ENCODE data around the gene KCNJ4.

The KCNJ4 gene

DNA sequence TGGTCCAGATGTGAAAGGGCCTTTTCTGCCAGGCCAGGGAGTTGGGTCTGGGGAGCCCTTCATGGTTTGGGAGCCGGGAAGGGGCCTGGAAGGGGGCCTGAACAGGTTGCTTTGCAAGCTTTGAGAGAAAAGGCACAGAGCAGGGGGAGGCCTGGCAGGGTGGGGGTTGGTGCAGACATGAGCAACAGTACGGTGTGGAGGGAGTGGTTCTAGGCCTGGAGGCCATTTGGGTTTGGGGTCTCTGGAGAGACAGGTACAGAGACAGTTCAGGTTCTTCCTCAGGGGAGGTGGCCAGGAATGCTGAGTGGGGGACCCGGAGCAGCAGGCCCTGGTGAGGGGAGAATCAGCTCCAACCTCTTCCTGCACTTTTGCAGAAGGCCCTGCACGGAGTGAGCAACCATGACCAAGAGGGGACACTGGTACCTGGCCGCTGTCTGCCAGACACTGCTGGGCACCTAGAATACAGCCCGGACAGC, 14.3 kb upstream of the KCNJ4 start:
- DNase-seq = no peak

DNA sequence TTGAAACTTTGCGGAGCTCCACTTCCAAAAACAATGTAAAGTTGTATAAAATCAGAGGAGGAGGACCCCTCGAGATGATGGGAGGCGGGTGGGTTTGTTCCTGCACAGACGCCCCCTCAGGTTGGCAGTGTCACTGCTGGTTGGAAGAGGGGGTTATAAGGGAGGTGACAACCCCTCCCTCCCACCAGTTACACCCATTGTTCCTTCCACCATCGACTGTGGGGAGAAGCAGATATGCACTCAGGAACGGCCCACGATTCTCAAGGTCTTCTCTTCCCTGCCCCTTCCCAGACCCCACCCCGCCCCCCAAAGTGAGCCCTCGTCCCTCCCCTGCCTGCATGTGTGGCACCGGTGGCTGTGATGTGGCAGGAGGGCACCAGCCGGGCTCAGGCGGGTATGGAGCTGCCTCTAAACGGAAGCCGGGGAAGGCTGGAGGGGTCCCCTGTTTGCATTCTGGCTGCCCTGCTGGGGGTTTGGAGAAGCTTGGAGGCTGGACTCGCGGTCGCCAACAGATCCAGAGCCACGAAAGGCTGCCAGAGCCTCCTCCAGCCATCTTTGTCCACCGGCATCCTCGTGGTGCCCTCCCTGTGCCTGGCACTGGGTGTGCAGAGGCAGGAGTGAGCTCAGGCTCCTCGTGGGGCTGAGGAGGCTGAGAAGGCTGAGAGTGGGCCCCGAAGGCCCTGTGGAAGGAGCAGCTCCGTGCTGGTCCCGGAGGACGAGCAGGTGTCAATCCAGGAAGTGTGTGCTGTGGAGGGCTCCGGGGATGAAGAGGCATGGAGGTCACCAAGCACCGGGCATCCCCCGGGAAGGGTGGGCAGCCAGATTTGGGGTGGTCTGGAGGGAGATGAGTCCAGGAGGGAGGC, 13.7 kb upstream of the KCNJ4 start:
- DNase-seq = no peak

DNA sequence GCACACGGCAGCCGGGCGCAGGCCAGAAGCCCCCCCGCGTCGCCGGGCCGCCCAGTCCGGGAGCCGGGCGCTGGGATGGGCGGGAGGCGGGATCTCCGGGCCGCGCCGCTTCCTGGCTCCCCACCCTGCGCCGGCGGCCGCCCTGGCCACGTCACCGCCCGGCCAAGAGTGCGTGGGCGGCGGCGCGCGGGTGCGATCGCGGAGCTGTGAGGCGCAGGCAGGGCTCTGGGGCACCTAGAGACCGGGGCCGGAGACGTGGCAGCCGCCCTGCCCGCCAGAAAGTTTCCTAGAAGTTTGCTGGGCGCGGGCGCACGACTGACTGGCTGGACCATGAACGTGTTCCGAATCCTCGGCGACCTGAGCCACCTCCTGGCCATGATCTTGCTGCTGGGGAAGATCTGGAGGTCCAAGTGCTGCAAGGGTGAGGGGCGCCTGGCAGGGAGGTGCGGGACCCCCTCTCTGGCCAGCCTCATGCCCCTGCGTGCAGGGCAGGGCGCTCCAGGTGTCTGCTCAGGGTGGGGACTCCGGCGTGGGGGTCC, 13.0 kb upstream of the KCNJ4 start, which contains the start of gene KDELR3:
TSS of gene KDELR3 (plus strand) at position 193 of the 539 bp plus-strand sequence. CDS start at position 331, 138 bp downstream.
- no peak for DNase-seq

DNA sequence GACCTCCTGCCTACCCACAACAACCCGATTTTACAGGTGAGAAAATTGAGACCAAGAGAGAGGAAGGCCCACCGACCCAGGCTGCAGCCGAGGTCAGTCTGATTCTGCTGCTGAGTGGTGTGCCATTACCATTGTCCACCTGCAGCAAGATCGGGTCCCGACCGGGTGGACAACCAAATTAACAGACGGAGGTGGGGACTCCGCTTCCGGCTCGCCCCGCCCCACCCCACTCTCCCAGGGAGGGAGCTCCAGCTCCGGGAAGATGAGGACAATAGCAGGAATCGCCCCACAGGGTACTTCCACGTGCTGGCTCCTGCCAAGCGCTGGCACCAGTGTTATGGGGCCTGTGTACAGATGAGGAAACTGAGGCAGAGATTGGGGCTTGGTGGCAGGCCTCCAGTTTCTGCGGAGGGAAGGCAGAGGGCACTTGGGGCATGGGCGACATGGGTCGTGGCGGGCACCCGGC, 12.5 kb upstream of the KCNJ4 start:
- DNase-seq = no peak

DNA sequence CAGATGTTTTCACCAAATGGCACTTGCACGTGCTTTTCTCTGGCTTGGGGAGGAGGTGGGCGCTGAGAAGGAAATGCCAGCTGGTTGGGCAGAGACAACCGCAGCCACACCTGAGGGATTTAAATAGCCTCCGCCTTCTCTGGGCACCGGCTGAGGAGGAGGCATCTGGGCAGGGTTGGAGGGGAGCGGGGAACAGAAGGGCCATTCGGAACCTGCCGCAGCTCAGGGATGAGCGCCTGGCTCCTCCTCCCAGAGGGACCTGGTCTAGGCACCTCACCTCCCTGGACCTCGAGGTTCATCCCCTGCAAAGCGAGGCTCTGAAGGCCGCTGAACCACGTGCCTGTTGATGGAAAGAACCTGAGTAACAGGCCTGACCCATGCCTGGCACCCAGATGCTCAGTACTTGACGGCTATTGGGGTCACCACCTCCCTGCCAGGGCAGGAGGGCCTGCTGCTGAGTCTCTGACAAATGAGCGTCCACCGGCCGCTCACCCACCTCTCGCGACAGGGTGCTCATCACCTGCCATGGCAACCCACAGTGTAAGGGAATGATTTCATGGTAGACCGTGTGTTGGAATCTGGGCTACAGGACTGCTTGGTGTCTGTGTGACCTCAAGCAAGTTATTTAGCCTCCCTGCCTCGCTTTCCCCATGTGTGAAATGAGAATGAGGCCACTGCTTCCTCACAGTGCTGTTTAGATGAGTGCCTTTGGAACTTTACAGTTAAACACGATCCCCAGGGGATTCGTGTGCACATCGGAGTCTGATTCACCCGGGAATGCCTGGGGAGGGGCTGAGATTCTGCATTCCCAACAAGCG, 10.9 kb upstream of the KCNJ4 start:
- DNase-seq = no peak

DNA sequence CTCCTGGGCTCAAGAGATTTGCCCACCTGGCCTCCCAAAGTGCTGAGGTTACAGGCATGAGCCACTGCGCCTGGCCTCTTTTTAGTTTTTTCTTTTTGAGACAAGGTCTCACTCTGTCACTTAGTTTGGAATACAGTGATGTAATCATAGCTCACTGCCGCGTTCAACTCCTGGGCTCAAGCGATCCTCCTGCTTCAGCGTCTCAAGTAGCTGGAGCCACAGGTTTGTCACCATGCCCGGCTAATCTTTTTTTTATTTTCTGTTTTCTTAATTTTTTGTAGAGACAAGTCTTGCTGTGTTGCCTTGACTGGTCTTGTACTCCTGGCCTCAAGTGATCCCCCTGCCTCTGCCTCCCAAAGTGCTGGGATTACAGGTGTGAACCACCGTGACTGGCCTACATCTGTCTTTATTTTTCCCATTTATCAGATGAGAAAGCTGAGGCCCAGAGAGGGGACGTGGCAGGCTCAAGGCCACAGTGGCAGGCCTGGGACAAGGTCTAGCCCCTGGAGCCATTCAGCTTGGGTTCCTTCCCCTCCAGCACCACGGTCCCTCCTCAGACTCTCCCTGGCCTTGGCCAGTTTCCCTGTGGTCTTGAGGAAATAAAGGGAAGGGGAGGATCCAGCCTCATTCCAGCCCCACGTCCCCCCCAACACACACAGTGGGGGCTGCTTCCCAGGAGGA, 10.1 kb upstream of the KCNJ4 start:
- no peak for DNase-seq

DNA sequence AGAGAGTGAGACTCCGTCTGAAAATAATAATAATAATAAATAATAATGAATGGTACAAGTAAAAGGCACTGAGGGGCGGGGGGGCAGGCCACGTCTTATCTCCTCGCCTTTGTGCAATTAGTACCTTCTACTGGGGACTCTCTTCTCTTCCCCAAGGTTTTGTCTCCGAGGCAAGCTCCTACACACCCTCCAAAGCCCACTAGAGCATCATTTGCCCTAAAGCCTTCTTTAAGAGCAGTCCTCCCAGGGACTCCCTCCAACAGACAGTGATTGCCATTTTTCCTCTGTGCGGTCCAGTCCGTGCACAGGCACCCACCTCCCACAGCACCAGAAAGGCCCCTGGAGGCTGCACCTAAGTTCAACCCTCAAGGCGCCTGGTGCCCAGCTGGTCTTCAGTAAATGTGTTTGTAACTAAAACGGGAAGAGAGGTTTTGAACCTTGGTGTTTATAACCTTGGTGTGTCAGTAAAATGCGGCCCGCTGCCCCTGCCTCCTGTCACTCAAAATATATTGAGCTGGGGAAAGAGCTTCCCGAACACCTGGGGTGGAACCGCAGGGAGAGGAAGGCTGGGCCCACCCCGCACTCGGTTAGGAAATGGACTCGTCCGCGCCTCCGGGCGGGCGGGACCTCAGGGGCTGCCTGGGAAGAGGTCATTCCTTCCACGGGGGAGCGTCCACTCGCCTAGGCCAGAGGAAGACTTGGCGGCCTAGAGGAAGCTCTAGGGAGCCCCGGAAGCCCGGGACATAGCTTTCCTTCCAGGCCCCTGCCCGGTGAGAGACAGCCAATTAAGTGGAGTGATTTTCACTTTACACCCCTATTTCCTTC, 8.2 kb upstream of the KCNJ4 start:
- no peak for DNase-seq

DNA sequence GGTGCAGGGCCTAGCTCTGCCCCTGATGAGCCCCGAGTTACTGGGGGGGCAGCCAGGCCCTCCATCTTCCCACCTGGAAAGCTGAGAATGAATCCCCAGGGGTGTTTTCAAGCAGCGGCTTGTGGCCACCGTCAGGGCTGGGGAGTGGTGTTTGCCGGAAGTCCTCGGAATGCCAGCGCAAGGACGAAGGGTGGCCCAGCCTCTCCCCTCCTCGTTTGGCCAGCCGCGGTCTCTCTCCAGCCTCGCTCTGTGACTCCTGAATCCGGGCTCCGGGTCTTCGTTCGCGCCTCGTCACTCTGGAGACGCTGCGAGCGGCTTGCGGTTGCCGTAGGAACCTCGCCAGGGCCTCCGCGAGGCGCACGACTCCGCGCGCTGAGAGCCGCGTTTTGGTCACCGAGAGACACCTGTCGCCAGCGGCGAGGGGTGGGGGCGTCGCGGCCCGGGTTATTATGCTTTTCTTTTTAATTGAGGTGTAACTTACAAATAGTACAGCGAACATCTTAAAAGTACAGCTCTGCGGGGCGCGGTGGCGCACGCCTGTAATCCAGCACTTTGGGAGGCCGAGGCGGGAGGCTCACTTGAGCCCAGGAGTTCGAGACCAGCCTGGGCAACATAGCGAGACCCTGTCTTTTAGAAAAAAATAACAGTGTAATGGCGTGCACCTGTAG, 6.5 kb upstream of the KCNJ4 start:
- peak; percentile 56 for DNase-seq

DNA sequence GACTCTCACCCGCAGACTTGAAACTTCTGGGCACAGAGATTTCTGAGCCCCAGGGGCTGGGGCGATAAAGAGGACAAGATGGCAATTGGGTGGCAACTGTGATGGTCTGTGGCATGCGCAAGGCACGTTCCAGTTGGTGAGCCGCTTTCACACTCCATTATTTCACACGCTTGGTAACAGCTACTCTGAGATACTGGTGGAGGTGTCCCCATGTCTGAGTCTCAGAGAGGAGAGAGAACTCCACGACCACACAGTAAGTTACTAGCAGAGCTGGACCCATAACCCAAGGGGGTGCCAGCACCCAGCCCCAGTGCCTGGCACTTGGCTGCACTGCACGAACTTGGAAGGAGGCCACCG, 6.0 kb upstream of the KCNJ4 start:
- no peak for DNase-seq

DNA sequence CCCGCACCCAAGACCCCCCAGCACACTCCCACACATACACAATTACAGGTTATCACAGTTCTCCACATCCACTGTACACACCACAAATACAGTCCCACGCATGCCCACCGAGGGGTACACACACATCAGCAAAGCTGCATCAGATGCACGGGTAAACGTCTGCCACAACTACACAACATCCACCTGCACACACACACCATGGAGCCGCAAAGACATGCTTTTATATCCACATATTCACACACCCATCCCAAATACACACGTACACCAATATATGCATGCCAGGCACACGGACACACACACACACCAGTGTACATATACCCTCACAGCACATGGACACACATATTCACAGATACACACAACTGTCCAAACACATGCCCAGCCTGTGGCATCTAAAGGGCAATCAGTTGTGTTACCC, 5.4 kb upstream of the KCNJ4 start:
- no peak for DNase-seq

DNA sequence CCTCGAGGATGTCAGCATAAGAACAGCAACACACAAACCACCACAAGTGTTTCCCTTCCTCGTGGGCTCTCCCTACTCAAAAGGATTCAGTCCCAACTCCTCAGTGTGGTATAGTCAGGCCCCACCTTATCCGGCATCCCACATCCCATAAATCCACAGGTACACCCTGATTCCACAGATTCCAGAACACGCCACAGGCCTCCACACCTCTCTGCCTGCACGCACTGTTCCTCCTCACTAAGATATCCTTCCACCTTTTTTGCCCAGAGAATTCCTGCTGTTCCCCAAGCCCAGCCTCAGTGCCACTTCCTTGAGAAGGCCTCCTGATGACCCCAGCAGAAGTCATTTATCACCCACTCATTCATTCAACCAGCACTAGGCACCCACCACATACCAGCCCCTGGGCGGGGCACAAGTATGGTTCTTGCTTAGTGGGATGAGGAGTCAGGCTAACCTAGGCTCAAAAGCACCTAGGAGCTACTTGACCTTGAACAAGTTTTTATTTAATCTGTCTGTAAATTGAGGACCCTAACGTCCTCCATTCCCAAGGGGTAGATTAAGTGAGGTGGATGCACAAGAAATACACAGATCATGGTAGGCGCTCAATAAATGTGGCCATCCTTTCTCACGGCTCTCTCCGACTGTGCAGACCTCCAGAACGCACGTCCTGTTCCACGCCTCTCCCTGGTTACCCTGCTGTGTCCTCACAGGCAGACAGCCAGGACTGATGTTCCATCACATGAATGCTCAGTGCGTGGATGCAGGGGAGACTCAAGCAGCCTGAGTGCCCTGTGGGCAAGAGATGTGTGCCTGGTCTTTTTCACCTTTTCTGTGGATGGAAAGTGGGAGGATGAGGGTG, 2.1 kb upstream of the KCNJ4 start:
- no peak for DNase-seq

DNA sequence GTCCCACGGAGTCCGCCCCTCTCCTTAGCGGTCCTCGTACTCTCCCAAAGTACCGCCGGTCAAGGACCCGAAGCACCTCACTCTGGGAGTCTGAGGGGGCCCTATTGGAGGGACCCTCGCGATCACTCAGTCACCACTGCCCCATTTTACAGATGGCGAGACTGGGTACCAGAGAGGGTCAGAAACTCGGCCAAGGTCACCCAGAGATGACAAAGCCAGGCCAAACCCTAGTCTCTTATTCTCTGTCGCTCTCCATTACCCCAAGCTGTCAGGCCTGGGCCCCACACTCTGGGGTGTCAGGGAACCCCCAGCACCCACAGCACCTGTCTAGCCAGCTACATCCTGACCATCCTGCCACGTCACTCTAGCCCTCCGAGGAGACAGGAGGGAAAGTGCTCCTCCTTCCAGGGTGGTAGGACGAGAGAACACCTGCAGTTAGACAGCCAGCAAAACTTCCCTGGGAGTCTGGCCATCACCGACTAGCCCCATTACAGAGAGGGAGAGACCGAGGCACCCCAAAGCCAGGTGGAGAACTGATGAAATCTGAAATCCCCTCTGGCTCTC, 1.4 kb upstream of the KCNJ4 start:
- no peak for DNase-seq

DNA sequence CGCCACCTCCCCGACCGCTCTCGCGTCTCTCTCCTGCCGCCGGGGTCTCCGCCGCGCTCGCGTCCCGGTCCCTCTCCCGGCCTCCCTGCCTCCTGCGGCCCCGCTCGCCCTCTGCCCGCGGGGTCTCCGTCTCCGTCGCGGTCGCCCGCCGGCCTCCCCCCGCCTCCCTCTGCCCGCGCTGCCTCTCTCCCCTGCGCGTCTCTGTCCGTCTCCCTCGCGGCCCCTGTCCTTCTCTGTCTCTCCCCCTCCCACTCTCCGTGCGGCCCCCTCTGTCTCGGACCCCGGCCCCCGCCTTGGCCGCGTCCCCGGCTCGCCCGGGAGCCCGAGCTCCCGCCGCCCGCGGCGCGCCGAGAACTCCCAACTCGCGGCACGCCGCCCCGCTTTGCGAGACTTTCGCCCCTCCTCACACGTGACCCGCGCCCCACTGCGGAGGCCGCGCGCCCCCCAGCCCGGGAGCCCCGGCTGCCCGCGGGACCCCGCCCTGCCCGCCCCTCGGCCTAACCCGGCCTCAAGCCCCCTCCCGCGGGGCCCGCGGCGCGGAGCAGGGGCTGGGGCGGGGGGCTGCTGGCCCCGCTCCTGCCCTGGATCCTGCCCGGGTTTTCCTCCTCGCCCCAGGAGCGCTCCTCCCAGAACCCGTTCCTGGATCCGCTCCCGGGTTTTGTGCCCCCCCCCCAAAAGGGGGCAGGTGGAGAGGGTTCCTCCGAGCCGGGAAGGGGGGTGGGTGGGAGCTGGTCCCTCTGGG, 702 bp upstream of the KCNJ4 start:
- no peak for DNase-seq

DNA sequence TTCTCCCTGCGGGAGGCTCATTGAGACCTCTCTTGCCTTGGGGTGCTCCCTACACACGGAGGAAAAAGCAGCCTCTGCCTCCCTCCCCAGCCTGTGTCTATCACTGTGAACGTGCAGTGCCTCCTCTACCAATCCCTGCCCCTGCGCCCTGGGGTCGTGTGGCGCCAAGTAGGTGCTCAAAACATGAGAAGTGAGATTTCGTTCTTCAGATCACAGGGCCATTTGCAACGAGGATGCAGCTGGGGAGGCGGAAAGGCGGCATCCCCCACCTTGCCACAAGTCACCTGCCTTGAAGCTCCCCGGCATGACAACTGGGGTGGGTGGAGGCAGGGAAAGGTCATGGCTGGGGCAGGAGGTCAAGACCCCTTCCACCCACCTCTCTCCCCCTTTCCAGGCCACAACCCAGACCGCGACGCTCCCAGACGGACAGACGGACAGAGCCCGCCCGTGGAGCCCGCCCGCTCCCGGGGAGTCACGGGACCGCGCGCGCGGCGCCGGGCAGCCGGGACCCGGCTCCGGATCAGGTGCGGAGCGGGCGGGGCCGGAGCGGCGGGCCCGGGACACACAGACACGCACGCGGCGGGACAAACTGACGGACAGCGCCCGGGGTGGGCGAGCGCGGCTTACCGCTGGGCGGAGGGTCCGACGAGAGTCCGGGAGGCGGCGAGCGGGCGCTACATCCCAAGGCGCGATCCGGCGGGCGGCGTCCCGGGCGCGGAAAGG, 485 bp downstream of the KCNJ4 start:
- DNase-seq = no peak

DNA sequence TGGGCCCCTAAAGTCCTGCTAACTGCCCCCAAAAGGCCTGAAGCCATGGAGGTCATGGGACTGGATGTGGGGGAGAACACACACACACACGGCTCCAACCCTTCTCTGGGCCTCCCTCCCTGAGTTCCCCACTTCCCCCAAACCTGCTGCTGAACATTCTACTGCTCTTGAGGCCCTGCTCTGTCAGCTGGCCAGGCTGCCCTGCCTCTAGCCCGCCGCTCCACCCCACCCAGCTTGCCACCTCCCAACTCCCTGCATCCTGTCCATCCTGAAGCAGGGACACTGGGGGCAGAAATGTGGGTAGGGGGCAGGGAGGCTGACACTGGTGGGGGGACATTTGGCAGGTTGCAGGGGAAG, 1.0 kb downstream of the KCNJ4 start:
- no peak for DNase-seq

DNA sequence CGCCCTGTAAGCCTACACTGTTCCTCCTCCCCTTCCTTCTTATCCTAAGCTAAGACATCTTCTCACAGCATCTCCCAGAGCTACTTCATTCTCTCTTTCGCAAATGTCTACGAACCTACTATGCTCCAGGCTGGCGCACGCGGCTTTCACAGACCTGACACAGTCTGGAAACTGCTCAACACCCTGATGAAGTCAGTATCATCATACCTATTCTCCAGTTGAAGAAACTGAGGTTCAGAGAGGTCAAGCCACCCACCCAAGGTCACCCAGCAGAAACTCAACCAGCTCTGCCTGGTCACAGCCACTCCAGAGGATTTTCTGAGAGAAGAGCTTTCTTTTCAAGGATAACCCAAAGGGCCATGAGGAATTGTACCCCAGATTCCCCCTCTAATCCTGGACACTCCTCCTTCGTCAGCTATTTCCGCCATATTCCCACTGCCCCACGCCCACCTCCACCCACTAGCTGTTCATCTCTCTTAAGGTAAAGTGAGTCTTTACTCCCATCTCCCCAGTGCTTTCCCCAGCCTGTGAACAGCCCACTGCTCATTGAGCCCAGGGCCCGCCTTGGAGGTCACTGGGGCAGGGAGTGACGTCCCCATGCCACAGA, 1.8 kb downstream of the KCNJ4 start:
- DNase-seq = no peak

DNA sequence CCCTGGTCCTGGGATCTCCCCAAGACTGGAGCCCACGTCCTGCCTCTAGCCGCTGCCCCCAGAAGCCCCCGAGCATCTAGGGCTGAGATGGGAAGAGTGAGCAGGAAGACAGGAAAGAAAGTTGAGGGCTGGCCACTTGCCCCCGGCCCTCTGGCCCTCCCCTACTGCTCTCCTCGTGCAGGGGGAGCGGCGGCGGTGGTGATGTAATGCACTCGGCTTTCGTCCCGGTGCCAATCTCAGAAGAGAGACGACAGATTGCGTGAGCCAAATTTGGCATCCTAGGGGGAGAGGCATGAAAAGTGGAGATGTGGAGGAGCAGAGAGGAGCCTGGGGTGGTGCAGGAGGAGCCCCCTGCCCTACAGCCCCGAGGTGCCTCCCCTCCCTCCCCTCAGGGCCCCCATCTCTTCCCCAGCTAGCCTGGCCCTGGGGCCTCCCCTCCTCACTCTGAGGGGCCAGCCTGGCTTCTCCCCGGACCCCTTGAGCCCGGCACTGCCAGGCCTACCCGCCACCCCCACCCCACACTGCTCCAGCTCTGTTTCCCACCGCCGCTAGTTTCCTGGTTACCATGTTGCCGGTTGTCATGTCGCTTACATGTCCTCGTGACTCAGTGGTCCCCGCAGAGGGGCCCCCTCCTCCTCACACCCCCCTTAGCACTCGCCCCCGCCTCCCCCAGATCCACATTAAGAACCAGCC, 2.5 kb downstream of the KCNJ4 start:
- no peak for DNase-seq

DNA sequence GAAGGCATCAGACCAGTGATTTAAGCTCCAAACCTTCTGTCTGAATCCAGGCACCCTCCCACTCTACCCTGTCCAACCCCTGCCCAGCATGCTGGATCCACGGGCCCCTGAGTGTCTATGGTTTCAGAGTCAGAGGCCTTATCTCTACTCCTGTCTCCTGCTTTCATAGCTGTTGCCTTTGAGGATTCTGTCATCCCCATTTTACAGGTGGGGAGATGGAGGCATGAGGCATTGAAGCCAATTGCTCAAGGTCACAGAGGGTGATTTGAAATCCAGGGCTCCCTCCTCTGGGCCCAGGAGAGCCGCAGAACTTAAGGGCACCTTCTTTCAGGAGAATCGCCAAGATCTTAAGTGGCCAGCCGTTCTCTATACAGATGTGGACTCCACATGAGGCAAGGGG, 3.1 kb downstream of the KCNJ4 start:
- DNase-seq = no peak

All from NCI-H1417 treated with DMSO at 0.1 percent for 48 hours (cell line).